Small intestine (tissue), 7 donors: ENCODE results near the gene VPS39. TPM values are rescaled to one million over a fixed set of nuclear protein-coding genes. Genes with fewer than 3 reads are reported as not detected.

ENCODE experiments used
- DNase-seq, 2 donors: peaks; one replicate each; pipeline versions ENCODE4 v3.0.0 to v3.0.0-alpha.2; 2013
- FAIRE-seq: peaks from 2 replicates; lab custom pipeline; 2012; peaks lifted over from hg19 to GRCh38; lab: Jason Lieb, UNC
- H3K27ac ChIP-seq, 3 donors: one replicate each; pipeline ENCODE4 v1.5.1; 2013; ENCODE audit warnings: low read length in 2 of 3, mild to moderate bottlenecking in 2 of 3, control low read depth in 1 of 3, inconsistent platforms in 1 of 3, low read depth in 1 of 3, moderate library complexity in 1 of 3
- H3K27me3 ChIP-seq, 3 donors: one replicate each; pipeline ENCODE4 v1.6.1; 2013; ENCODE audit warnings: low read length in 3 of 3, inconsistent platforms in 1 of 3; ENCODE audit not compliant: control insufficient read depth in 3 of 3, insufficient read depth in 3 of 3
- H3K36me3 ChIP-seq, 3 donors: one replicate each; pipeline ENCODE4 v1.6.1; 2013; ENCODE audit warnings: low read length in 3 of 3, inconsistent platforms in 1 of 3, low read depth in 1 of 3, mild to moderate bottlenecking in 1 of 3, moderate library complexity in 1 of 3; ENCODE audit not compliant: control insufficient read depth in 3 of 3, insufficient read depth in 2 of 3
- H3K4me1 ChIP-seq, 3 donors: one replicate each; pipeline ENCODE4 v1.6.1; 2013; ENCODE audit warnings: low read length in 2 of 3, inconsistent platforms in 1 of 3, low read depth in 1 of 3, mild to moderate bottlenecking in 1 of 3, moderate library complexity in 1 of 3; ENCODE audit not compliant: control insufficient read depth in 3 of 3, insufficient read depth in 2 of 3
- H3K4me3 ChIP-seq, 3 donors: one replicate each; pipeline ENCODE4 v1.5.1; 2013; ENCODE audit warnings: low read length in 3 of 3, control low read depth in 1 of 3, inconsistent platforms in 1 of 3, low read depth in 1 of 3, mild to moderate bottlenecking in 1 of 3, moderate library complexity in 1 of 3
- H3K9me3 ChIP-seq, 2 donors: one replicate each; pipeline ENCODE4 v1.6.1; 2013; ENCODE audit warnings: low read depth in 1 of 2, low read length in 1 of 2; ENCODE audit not compliant: control insufficient read depth in 2 of 2, insufficient read depth in 1 of 2
- WGBS, 3 donors: extraction: QIAGEN DNeasy Blood & Tissue Kit; methylation state at CpG; one replicate each; pipeline ENCODE4 v1.1.7; 2013; 5-methylcytosine and 5-hydroxymethylcytosine counted together
- polyA plus RNA-seq, 4 donors: library from polyadenylated mRNA; stranded (reverse) in 3 of 4; unstranded in 1 of 4; fragments of 200-250 nt in 3 of 4; fragments of 120-200 nt in 1 of 4; gene quantifications; one replicate each; pipeline versions ENCODE4 v1.2.1 to v1.2.3, GENCODE V29; 2013
- donor health status: healthy with polysubstance abuse.
- donor health status: control.
- donor health status: control.
- donor health status: Bipolar disorder and iron deficiency.
- donor health status: healthy.

VPS39 gene
- polyA plus RNA-seq, 4 donors = 28.2 to 58.3 (median 41.4) TPM

- Histone ChIP-seq H3K36me3 (no peaks in the 10 kb centered on the region), H3K4me3 (no peak overlapping the region), H3K9me3 (peaks cover 0 to 5% of the 10 kb centered on the region in 2 donors), H3K27ac (no peak overlapping the region), H3K4me1 (peaks cover 0 to 20% (median 2%) of the 10 kb centered on the region in 3 donors), H3K27me3 (no peaks in the 10 kb centered on the region)
- 84 to 95% (median 90%) methylated on average over 1 of the region's 1 CpG for WGBS, 3 donors
- DNase-seq (no peak), FAIRE-seq (no peak)
Measured at GRCh38 chr15:42120285-42120684, 87.8 kb downstream of the VPS39 start.

- Histone ChIP-seq H3K27ac (peak overlapping the region in 1 of 3 donors; percentile 33), H3K36me3 (no peaks in the 10 kb centered on the region), H3K4me1 (peaks cover 0 to 20% (median 2%) of the 10 kb centered on the region in 3 donors), H3K4me3 (no peak overlapping the region), H3K27me3 (no peaks in the 10 kb centered on the region), H3K9me3 (peaks cover 0 to 5% of the 10 kb centered on the region in 2 donors)
- FAIRE-seq (no peak), DNase-seq (no peak)
- 53 to 69% (median 55%) methylated on average over 5 of the region's 5 CpGs for WGBS, 3 donors
Measured at GRCh38 chr15:42119446-42119760, 88.7 kb downstream of the VPS39 start.

GRCh38 chr15:42118650-42119445, 89.3 kb downstream of the VPS39 start:
- Histone ChIP-seq H3K27me3 (no peaks in the 10 kb centered on the region), H3K27ac (peak overlapping the region in 1 of 3 donors; percentile 33), H3K36me3 (no peaks in the 10 kb centered on the region), H3K4me1 (peaks cover 0 to 20% (median 2%) of the 10 kb centered on the region in 3 donors), H3K4me3 (no peak overlapping the region), H3K9me3 (peaks cover 0 to 5% of the 10 kb centered on the region in 2 donors)
- 14 to 29% (median 27%) methylated on average over 10 of the region's 10 CpGs for WGBS, 3 donors
- FAIRE-seq = no peak
- peak; percentile 75 to 78 for DNase-seq

GRCh38 chr15:42111924-42112323, 96.2 kb downstream of the VPS39 start:
- no peak overlapping the region for H3K4me3 ChIP-seq
- no peaks in the 10 kb centered on the region for H3K27me3 ChIP-seq
- H3K36me3 ChIP-seq = no peaks in the 10 kb centered on the region
- H3K9me3 ChIP-seq = peaks cover 0 to 11% of the 10 kb centered on the region in 2 donors
- H3K27ac ChIP-seq = no peak overlapping the region
- 51 to 90% (median 70%) methylated on average over 4 of the region's 4 CpGs for WGBS, 3 donors
- peaks cover 0 to 7% (median 4%) of the 10 kb centered on the region in 3 donors for H3K4me1 ChIP-seq
- DNase-seq = no peak
- FAIRE-seq = no peak

GRCh38 chr15:42110367-42110766, 97.7 kb downstream of the VPS39 start:
- Histone ChIP-seq H3K36me3 (no peaks in the 10 kb centered on the region), H3K4me3 (no peak overlapping the region), H3K4me1 (peaks cover 0 to 7% (median 4%) of the 10 kb centered on the region in 3 donors), H3K27me3 (no peaks in the 10 kb centered on the region), H3K9me3 (peaks cover 0 to 6% of the 10 kb centered on the region in 2 donors), H3K27ac (no peak overlapping the region)
- WGBS, 3 donors = 63 to 70% (median 63%) methylated on average over 3 of the region's 3 CpGs
- FAIRE-seq (no peak), DNase-seq (no peak)

- Histone ChIP-seq H3K27me3 (no peaks in the 10 kb centered on the region), H3K4me3 (no peak overlapping the region), H3K9me3 (peaks cover 0 to 6% of the 10 kb centered on the region in 2 donors), H3K4me1 (peaks cover 0 to 7% (median 4%) of the 10 kb centered on the region in 3 donors), H3K36me3 (no peaks in the 10 kb centered on the region), H3K27ac (no peak overlapping the region)
- no peak for DNase-seq
- 71 to 91% (median 79%) methylated on average over 3 of the region's 3 CpGs for WGBS, 3 donors
- no peak for FAIRE-seq
Measured at GRCh38 chr15:42108806-42109205, 99.3 kb downstream of the VPS39 start.

Other genes with a start within 250 kb of the VPS39 start
- gene EHD4, start 235.7 kb downstream of the VPS39 start, polyA plus RNA-seq = 10 to 100 TPM in 2 of 4 donors, 1 to 10 TPM in 2; 9.4 to 14.1 (median 11.5) TPM
- gene PLA2G4E, start 187.3 kb downstream of the VPS39 start, polyA plus RNA-seq = under 1 TPM in 2 of 4 donors, not detected in 2; 0.13 to 0.80 TPM
- gene PLA2G4D, start 113.7 kb downstream of the VPS39 start, polyA plus RNA-seq = under 1 TPM in 3 of 4 donors, not detected in 1; 0.18 to 0.22 (median 0.18) TPM
- gene PLA2G4F, start 51.7 kb downstream of the VPS39 start, polyA plus RNA-seq = 10 to 100 TPM in 2 of 4 donors, 1 to 10 TPM in 2; 3.2 to 27.5 (median 11.0) TPM
- 10 to 100 TPM in 3 of 4 donors, 1 to 10 TPM in 1; 5.1 to 25.8 (median 11.1) TPM for gene GANC, start 64.9 kb upstream of the VPS39 start, polyA plus RNA-seq
- gene TMEM87A, start 65.1 kb upstream of the VPS39 start, polyA plus RNA-seq = 10 to 100 TPM; 10.5 to 68.6 (median 24.3) TPM
- 100 to 1,000 TPM in 1 of 4 donors, 10 to 100 TPM in 2, 1 to 10 TPM in 1; 5.2 to 248 (median 18.6) TPM for gene CAPN3, start 151.2 kb upstream of the VPS39 start, polyA plus RNA-seq